Stomach (tissue), 4 donors: ENCODE data around the gene SCTR.

ENCODE experiments used
- POLR2A ChIP-seq, 4 donors: fragments of 450-650 bp; IDR thresholded peaks; one replicate each; pipeline ENCODE4 v1.6.1; 2016; ENCODE audit warnings: antibody characterized with exemption in 4 of 4, control low read depth in 2 of 4, mild to moderate bottlenecking in 1 of 4, moderate library complexity in 1 of 4
- TF ChIP-seq, protein P1 (sequence below), 7 experiments: fragments of 450-650 bp in 4 of 7; fragments of 200-600 bp in 3 of 7; sonication (generic) in 3 of 7; IDR thresholded peaks; one replicate each; pipeline ENCODE4 v1.5.1; 2016 to 2019; ENCODE audit warnings: antibody characterized with exemption in 7 of 7, control low read depth in 2 of 7, mild to moderate bottlenecking in 1 of 7

DNA sequence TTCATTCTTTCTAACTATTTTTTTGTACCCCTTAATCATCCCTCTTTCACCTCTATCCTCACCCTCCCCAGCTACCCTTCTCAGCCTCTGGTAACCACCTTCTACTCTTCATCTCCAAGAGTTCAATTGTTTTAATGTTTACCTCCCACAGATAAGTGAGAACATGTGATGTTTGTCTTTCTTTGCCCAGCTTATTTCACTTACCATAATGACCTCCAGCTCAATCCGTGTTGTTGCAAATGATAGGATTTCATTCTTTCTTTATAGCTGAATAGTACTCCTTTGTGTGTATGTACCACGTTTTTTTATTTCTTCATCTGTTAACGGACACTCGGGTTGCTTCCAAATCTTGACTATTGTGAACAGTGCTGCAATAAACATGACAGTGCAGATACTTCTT lies 114.8 kb downstream of the SCTR start:
- TF ChIP-seq POLR2A (IDR thresholded peaks at IDR 0.05): no peak
- TF ChIP-seq, protein P1, sequence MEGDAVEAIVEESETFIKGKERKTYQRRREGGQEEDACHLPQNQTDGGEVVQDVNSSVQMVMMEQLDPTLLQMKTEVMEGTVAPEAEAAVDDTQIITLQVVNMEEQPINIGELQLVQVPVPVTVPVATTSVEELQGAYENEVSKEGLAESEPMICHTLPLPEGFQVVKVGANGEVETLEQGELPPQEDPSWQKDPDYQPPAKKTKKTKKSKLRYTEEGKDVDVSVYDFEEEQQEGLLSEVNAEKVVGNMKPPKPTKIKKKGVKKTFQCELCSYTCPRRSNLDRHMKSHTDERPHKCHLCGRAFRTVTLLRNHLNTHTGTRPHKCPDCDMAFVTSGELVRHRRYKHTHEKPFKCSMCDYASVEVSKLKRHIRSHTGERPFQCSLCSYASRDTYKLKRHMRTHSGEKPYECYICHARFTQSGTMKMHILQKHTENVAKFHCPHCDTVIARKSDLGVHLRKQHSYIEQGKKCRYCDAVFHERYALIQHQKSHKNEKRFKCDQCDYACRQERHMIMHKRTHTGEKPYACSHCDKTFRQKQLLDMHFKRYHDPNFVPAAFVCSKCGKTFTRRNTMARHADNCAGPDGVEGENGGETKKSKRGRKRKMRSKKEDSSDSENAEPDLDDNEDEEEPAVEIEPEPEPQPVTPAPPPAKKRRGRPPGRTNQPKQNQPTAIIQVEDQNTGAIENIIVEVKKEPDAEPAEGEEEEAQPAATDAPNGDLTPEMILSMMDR (IDR thresholded peaks at IDR 0.05): no peak
